Measurements from ENCODE around the gene CLCNKB.
"Not testable (repeated sequence)": the region's sequence is repeated elsewhere in the genome, so short reads cannot be mapped to it uniquely, and the experiment has no call there.

Gene CLCNKB

DNA sequence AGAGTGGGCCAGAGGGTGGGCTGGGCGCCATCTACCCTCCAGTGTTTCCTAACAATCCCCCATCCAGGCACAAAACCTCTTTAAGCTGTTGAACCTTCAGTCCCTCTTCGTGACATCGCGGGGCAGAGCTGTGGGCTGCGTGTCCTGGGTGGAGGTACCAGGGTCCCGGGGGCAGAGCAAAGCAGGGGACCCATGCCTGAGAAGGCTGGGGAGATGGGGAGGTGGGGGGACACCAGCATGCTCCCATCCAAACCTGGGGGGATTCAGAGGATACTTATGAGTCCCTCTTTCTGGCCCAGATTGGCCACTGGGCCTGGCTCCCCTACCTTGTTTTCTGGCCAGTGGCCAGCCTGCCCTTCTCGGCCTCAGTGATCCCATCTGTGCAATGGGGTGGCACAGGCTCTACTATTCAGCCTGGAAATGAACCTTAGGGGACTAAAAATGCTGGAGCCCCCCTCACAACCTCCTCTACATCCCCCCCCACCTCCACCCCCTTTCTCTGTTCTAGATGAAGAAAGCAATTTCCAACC, 10.4 kb upstream of the CLCNKB start:
- not testable (repeated sequence) for DNase-seq (ENCODE audit: low spot score)

DNA sequence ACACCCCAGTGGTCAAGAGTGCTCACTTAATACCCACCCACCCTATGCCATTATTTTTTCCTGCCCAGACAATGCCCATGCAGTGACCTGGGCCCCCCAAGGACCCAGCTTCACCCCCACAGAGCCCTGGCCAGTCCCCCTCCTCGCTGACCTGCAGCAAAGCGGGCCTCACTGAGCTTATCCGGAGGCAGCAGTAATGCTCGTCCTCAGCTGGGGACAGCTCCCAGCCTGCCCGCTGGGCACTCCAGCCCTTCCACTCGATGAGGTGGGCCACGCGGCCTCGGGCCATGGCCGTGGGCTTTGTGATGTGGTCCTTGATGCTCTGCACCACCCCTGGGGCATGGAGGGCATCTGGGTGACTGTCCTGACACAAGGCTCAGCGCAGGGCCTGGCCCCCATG, 7.1 kb upstream of the CLCNKB start:
- DNase-seq (ENCODE audit: low spot score) = not testable (repeated sequence)

DNA sequence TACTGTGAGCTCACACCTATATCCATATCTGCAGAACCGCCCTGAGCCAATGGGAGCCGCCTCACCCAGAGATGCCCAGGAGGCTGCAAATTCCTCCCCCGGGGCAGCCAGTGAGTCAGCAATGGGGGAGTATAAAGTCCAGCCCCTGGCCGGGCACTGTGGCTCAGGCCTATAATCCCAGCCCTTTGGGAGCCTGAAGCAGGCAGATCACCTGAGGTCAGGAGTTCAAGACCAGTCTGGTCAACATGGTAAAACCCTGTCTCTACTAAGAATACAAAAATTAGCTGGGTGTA, 5.0 kb upstream of the CLCNKB start:
- DNase-seq (ENCODE audit: low spot score) = no peak

DNA sequence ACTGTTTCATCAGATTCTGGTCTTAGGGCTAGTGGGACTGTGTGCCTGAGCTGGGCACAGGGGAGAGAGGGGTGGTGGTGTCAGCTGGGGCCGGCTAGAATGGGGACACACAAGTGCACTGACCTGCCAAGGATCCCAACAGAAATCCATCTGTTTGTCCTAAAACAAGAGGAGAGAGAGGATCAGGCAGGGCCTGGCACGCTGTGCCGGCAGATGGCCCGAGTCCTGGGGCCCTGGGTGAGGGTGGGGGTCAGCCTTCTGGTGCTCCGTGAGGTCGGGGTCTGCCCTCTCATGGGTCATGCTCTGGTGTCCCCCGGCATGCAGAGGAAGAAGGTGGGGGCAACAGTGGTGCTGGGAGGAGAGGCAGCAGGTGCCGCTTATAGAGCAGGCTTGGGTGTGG, 3.7 kb upstream of the CLCNKB start:
- DNase-seq (ENCODE audit: low spot score) = not testable (repeated sequence)

DNA sequence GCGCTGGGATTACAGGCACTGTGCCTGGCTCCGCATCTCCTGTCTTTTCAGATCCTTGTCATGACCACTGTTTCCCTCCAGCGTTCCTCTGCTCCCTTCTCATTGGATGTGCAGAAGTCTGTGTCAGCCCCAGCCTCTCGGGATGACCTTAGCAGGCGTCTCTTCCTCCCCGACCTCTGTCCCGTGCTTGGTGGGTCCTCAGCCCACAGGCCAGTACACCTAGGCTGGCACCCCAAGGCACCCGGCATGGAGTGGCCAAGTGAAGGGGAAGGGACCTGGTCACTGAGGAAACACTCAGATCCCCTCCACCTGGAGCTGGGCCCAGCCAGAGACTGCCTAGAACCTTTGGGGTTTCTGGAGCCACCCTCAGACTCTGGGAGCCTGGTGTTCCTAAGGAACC, 2.4 kb upstream of the CLCNKB start:
- DNase-seq (ENCODE audit: low spot score) = no peak

DNA sequence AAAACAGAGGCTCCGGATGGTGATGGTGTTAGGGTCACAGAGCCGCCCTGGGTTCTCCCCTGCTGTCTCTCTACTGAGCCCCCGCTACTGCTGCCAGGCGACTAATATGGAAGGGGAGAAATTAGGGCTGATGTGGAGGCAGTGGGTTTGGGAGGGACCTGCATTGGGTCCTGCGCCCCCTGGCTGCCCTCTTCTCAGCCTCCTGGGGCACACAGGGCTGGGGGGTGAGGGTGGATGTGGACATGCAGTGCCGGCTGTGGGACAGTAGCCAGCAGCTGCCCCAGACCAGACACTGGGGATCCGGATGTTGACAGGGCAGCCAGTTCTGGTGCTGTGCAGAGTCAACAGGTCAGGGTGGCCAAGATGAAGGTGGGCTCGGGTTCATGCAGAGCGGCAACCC, 1.5 kb upstream of the CLCNKB start:
- no peak for DNase-seq (ENCODE audit: low spot score)

- not testable (repeated sequence) for DNase-seq (ENCODE audit: low spot score)
Measured at GRCh38 chr1:16042654-16043053, 928 bp upstream of the CLCNKB start.

DNA sequence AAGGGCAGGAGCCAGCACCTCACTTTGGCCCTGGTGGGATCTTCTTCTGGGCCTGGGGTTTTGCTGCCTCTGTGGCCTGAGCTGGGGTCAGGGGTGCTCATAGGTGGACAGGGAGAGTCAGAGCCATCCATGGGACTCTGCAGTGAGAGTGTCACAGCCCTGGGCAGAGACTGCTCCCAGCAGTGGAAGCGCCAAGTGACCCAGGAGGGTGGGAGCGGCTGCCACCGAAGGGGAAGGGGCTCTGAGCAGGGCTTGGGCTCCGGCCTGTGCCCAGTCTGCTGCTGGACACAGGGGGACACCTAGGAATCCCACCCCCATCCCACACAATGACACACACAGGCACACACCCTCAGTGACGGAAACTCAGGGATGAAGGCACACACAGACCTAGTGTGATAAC, 368 bp downstream of the CLCNKB start:
- DNase-seq (ENCODE audit: low spot score) = no peak

GRCh38 chr1:16046842-16047241, 3.3 kb downstream of the CLCNKB start:
- no peak for DNase-seq (ENCODE audit: low spot score)

DNA sequence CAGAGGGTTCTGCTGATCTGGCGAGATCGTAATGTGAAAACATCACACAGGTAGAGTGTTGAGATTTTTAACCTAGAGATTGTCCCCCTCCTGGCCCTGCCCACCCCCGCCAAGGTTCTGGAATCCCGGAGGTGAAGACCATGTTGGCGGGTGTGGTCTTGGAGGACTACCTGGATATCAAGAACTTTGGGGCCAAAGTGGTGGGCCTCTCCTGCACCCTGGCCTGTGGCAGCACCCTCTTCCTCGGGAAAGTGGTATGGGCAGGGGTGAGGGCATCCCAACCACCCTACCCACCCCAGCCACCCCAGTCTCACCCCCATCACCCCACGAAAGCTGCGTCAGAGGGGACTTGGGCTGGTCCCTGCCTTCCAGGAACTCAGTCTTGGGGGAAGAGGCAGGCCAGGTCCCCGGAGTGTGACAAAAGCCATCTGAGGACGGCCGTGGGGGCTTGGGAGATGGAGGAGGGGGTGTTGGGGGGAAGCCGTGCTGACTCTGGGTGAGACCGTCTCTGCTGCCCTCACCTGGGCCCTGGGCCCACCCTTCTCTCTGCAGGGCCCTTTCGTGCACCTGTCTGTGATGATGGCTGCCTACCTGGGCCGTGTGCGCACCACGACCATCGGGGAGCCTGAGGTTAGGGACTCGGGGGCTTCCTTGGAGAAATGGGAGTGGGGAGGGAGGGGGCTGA, 4.4 kb downstream of the CLCNKB start:
- DNase-seq (ENCODE audit: low spot score) = no peak

- no peak for DNase-seq (ENCODE audit: low spot score)
Measured at GRCh38 chr1:16048573-16049189, 5.1 kb downstream of the CLCNKB start.

- no peak for DNase-seq (ENCODE audit: low spot score)
Measured at GRCh38 chr1:16050328-16050727, 6.7 kb downstream of the CLCNKB start.

- DNase-seq (ENCODE audit: low spot score) = no peak
Measured at GRCh38 chr1:16051039-16051438, 7.5 kb downstream of the CLCNKB start.

- DNase-seq (ENCODE audit: low spot score) = not testable (repeated sequence)
Measured at GRCh38 chr1:16051949-16052348, 8.4 kb downstream of the CLCNKB start.

DNA sequence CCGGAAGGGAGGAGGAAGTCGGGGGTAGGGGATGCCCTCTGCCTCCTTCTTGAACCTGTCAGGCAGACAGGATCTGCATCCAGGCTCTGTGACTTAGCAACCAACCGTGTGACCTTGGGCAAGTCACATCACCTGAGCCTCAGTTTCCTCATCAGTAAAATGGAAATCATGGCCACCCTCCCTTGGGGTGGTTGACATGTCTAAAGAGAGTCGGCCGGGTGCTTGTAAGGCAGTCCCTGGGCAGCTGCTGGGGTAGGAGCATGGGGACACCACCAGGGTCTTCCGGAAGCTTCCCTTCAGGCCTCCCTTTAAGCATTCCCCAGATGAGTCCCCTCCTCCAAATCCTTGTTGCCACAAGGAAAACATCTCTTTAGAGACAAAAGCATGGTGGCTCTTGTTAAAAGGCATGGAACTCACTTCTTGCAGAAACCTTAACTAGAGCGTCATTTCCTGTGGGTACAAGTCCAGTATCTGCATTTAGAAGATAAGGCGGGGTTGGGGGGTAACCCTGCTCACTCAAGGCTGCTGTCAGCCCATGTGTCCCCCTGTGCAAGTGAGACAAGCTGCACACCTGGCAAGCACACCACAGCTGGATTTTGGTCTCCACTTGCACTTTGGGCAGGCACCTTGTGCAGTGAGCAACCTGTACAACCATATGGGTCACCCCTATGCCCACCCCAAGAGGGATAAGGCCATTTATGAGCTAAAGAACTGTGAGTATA, 10.4 kb downstream of the CLCNKB start:
- no peak for DNase-seq (ENCODE audit: low spot score)

- DNase-seq (ENCODE audit: low spot score) = no peak
Measured at GRCh38 chr1:16054598-16055540, 11.3 kb downstream of the CLCNKB start.

- DNase-seq (ENCODE audit: low spot score) = peak; percentile 92
Measured at GRCh38 chr1:16055613-16056520, 12.3 kb downstream of the CLCNKB start.

GRCh38 chr1:16056521-16056912, 12.9 kb downstream of the CLCNKB start:
- DNase-seq (ENCODE audit: low spot score) = not testable (repeated sequence)

GRCh38 chr1:16057314-16057915, 13.8 kb downstream of the CLCNKB start:
- not testable (repeated sequence) for DNase-seq (ENCODE audit: low spot score)

- DNase-seq (ENCODE audit: low spot score) = not testable (repeated sequence)
Measured at GRCh38 chr1:16058394-16059120, 15.0 kb downstream of the CLCNKB start.
